Suprapubic skin (tissue), 4 donors: ENCODE measurements around the gene DUSP14. TPM values are rescaled to one million over a fixed set of nuclear protein-coding genes. Genes with fewer than 3 reads are reported as not detected.
"Not testable (repeated sequence)": the region's sequence is repeated elsewhere in the genome, so short reads cannot be mapped to it uniquely, and the experiment has no call there.

Source experiments
- DNase-seq, 2 donors: peaks; one replicate each; pipeline ENCODE4 v3.0.0-alpha.2; 2019; ENCODE audit warnings: low spot score in 2 of 2
- H3K27ac ChIP-seq: fragments of 200-600 bp; sonication (generic); one replicate; pipeline ENCODE4 v1.5.1; 2019
- H3K27me3 ChIP-seq: fragments of 200-600 bp; sonication (generic); one replicate; pipeline ENCODE4 v1.5.1; 2019
- H3K36me3 ChIP-seq: fragments of 200-600 bp; sonication (generic); one replicate; pipeline ENCODE4 v1.5.1; 2019
- H3K4me1 ChIP-seq: fragments of 200-600 bp; sonication (generic); one replicate; pipeline ENCODE4 v1.5.1; 2019
- H3K4me3 ChIP-seq: fragments of 200-600 bp; sonication (generic); one replicate; pipeline ENCODE4 v1.5.1; 2019; ENCODE audit warnings: mild to moderate bottlenecking
- H3K9me3 ChIP-seq: fragments of 200-600 bp; sonication (generic); one replicate; pipeline ENCODE4 v1.5.1; 2019
- EP300 ChIP-seq: sonication (generic); formaldehyde crosslinking; IDR thresholded peaks from one replicate; pipeline ENCODE4 v1.6.1; 2017; ENCODE audit warnings: antibody characterized with exemption
- POLR2A ChIP-seq, 2 donors: fragments of 450-650 bp; IDR thresholded peaks; one replicate each; pipeline ENCODE4 v1.6.1; 2017; ENCODE audit warnings: antibody characterized with exemption in 2 of 2, mild to moderate bottlenecking in 2 of 2, moderate library complexity in 2 of 2
- POLR2AphosphoS5 ChIP-seq, 3 donors: sonication (generic); formaldehyde crosslinking; IDR thresholded peaks; one replicate each; pipeline ENCODE4 v1.6.1; 2017; ENCODE audit warnings: antibody characterized with exemption in 3 of 3
- WGBS: methylation state at CpG from one replicate; pipeline ENCODE4 v1.1.5; 2018; 5-methylcytosine and 5-hydroxymethylcytosine counted together
- total RNA-seq, 4 donors: library from RNA; depleted of rRNA; stranded (reverse); fragments of >200 nt; gene quantifications; one replicate each; pipeline ENCODE4 v1.1.0, GENCODE V29; 2016
- TF ChIP-seq, protein P1 (sequence below), 2 donors: fragments of 200-600 bp in 1 of 2; fragments of 450-650 bp in 1 of 2; sonication (generic) in 1 of 2; IDR thresholded peaks; one replicate each; pipeline ENCODE4 v1.5.1; 2016 to 2019; ENCODE audit warnings: antibody characterized with exemption in 2 of 2, mild to moderate bottlenecking in 1 of 2, moderate library complexity in 1 of 2

DUSP14 gene
- total RNA-seq, 4 donors from 2014 or later = 31.4 to 107 (median 68.5) TPM

- WGBS = 86% methylated on average over 3 of the region's 3 CpGs
- Histone ChIP-seq H3K27ac (no peak overlapping the region), H3K36me3 (peaks cover 4% of the 10 kb centered on the region), H3K27me3 (no peaks in the 10 kb centered on the region), H3K4me3 (no peak overlapping the region), H3K9me3 (no peaks in the 10 kb centered on the region), H3K4me1 (peaks cover 19% of the 10 kb centered on the region)
- TF ChIP-seq, protein P1, sequence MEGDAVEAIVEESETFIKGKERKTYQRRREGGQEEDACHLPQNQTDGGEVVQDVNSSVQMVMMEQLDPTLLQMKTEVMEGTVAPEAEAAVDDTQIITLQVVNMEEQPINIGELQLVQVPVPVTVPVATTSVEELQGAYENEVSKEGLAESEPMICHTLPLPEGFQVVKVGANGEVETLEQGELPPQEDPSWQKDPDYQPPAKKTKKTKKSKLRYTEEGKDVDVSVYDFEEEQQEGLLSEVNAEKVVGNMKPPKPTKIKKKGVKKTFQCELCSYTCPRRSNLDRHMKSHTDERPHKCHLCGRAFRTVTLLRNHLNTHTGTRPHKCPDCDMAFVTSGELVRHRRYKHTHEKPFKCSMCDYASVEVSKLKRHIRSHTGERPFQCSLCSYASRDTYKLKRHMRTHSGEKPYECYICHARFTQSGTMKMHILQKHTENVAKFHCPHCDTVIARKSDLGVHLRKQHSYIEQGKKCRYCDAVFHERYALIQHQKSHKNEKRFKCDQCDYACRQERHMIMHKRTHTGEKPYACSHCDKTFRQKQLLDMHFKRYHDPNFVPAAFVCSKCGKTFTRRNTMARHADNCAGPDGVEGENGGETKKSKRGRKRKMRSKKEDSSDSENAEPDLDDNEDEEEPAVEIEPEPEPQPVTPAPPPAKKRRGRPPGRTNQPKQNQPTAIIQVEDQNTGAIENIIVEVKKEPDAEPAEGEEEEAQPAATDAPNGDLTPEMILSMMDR (IDR thresholded peaks at IDR 0.05) = no peak
- TF ChIP-seq EP300 = no peak
- TF ChIP-seq POLR2A (IDR thresholded peaks at IDR 0.05) = no peak
- no peak for TF ChIP-seq POLR2AphosphoS5 (IDR thresholded peaks at IDR 0.05)
- no peak for DNase-seq
These were observed 15.6 kb downstream of the DUSP14 start for GRCh38 chr17:37505333-37505732.

DNA sequence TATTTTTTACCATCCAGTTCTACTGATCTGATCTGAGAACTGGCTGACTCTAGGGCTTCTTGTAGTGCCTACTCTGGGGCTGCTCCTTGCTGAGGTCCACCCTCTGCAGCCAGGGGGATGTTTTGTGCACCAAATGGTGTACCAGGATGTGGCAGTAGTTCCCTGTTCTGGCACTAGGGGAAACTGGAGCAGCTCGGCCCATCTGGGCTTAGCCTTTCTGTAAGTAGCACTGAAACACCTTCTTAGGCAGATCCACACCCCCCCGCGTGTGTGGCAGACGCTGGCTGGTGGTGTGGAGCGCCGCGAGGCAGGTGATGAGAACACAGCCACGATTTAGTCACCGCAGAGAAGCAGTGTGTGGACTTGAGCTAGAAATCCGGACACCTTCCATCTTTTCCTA is 17.0 kb downstream of the DUSP14 start:
- no peak for DNase-seq
- Histone ChIP-seq H3K27me3 (no peaks in the 10 kb centered on the region), H3K4me3 (no peak overlapping the region)

GRCh38 chr17:37507111-37507510 is 17.4 kb downstream of the DUSP14 start:
- no peak overlapping the region for H3K4me3 ChIP-seq
- no peak for TF ChIP-seq POLR2A (IDR thresholded peaks at IDR 0.05)
- TF ChIP-seq POLR2AphosphoS5 (IDR thresholded peaks at IDR 0.05) = no peak
- TF ChIP-seq, protein P1 (IDR thresholded peaks at IDR 0.05) = no peak
- no peak for TF ChIP-seq EP300

More for the DNA sequence above, 17.0 kb downstream of the DUSP14 start:
- peaks cover 11% of the 10 kb centered on the region for H3K4me1 ChIP-seq
- peaks cover 8% of the 10 kb centered on the region for H3K36me3 ChIP-seq
- TF ChIP-seq POLR2AphosphoS5 (IDR thresholded peaks at IDR 0.05) = no peak
- TF ChIP-seq, protein P1 (IDR thresholded peaks at IDR 0.05) = peak; percentile 30 to 53
- no peak overlapping the region for H3K27ac ChIP-seq
- no peaks in the 10 kb centered on the region for H3K9me3 ChIP-seq
- 62% methylated on average over 10 of the region's 10 CpGs for WGBS

DNA sequence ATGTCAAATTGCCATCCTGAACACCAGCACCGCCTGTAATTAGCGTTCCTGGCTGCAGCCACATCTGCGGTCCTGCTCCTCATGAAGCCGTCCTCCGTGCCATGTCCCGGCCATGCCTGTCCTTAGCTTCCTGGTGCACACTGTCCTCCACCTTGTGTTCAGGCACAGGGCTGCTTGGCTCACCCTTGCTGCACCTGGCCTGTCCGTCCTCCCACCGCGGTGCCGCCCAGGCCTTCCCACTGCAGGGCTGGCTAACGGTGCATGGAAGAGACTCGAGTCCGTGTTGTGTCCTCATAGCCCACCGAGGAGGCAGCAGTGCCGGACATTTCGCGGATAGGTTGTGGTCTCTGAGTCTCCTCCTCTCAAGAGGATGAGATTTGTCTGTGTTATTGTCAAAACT is 20.4 kb downstream of the DUSP14 start:
- H3K9me3 ChIP-seq = no peaks in the 10 kb centered on the region
- no peak overlapping the region for H3K27ac ChIP-seq
- no peaks in the 10 kb centered on the region for H3K27me3 ChIP-seq
- WGBS = 90% methylated on average over 17 of the region's 17 CpGs
- no peak for TF ChIP-seq POLR2AphosphoS5 (IDR thresholded peaks at IDR 0.05)
- TF ChIP-seq, protein P1 (IDR thresholded peaks at IDR 0.05) = no peak
- TF ChIP-seq EP300 = no peak
- TF ChIP-seq POLR2A (IDR thresholded peaks at IDR 0.05) = no peak
- peaks cover 11% of the 10 kb centered on the region for H3K4me1 ChIP-seq
- DNase-seq = no peak
- peaks cover 34% of the 10 kb centered on the region for H3K36me3 ChIP-seq
- H3K4me3 ChIP-seq = no peak overlapping the region

More at GRCh38 chr17:37507111-37507510, 17.4 kb downstream of the DUSP14 start:
- DNase-seq = no peak
- WGBS = 75% methylated on average over 8 of the region's 9 CpGs
- Histone ChIP-seq H3K27ac (no peak overlapping the region), H3K9me3 (no peaks in the 10 kb centered on the region), H3K27me3 (no peaks in the 10 kb centered on the region), H3K36me3 (peaks cover 9% of the 10 kb centered on the region), H3K4me1 (peaks cover 11% of the 10 kb centered on the region)

DNA sequence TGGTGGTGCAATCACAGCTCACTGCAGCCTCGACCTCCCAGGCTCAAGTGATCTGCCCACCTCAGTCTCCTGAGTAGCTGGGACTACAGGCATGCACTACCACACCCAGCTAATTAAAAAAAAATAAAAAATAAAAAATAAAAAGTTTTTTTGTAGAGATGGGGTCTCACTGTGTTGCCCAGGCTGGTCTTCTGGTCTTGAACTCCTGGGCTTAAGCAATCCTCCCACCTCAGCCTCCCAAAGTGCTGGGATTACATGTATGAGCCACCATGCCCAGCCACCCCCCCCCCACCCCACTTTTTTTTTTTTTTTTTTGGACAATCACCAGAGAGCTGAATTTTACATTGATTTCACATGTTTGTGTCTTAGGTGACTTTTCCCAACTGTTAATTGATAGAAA is 22.0 kb downstream of the DUSP14 start:
- 93% methylated on average over 1 of the region's 1 CpG for WGBS
- not testable (repeated sequence) for DNase-seq, H3K27ac ChIP-seq, H3K4me3 ChIP-seq, H3K9me3 ChIP-seq, H3K27me3 ChIP-seq, H3K4me1 ChIP-seq
- peaks cover 49% of the 10 kb centered on the region for H3K36me3 ChIP-seq

GRCh38 chr17:37512442-37513068 is 22.9 kb downstream of the DUSP14 start:
- Histone ChIP-seq H3K36me3 (peaks cover 58% of the 10 kb centered on the region), H3K4me3 (no peak overlapping the region), H3K27me3 (no peaks in the 10 kb centered on the region), H3K27ac (no peak overlapping the region), H3K9me3 (no peaks in the 10 kb centered on the region), H3K4me1 (no peaks in the 10 kb centered on the region)
- no peak for DNase-seq
- WGBS = 70% methylated on average over 17 of the region's 24 CpGs
- TF ChIP-seq POLR2A (IDR thresholded peaks at IDR 0.05) (no peak), POLR2AphosphoS5 (IDR thresholded peaks at IDR 0.05) (no peak), EP300 (no peak)
- TF ChIP-seq, protein P1 (IDR thresholded peaks at IDR 0.05) = no peak
